DOHH2 (cell line): ENCODE data around the gene CASZ1.

Experiments
- H3F3A ChIP-seq: fragments of 200-600 bp; sonication (generic), shearing (Covaris generic); 2 replicates; pipeline ENCODE4 v1.6.0; 2016; ENCODE audit warnings: antibody characterized with exemption, mild to moderate bottlenecking; ENCODE audit not compliant: control insufficient read depth, insufficient read depth
- H3K27ac ChIP-seq: fragments of 200-600 bp; sonication (generic); 2 replicates; pipeline ENCODE4 v1.5.1; 2014; ENCODE audit warnings: low read depth, mild to moderate bottlenecking, low read length, moderate library complexity
- H3K27me3 ChIP-seq: fragments of 200-600 bp; sonication (generic); 2 replicates; pipeline ENCODE4 v1.6.1; 2014; ENCODE audit warnings: mild to moderate bottlenecking, low read length, mixed read lengths; ENCODE audit not compliant: control insufficient read depth
- H3K36me3 ChIP-seq: fragments of 200-600 bp; sonication (generic); 2 replicates; pipeline ENCODE4 v1.6.1; 2014; ENCODE audit warnings: mild to moderate bottlenecking, low read length, moderate library complexity, mixed read lengths; ENCODE audit not compliant: control insufficient read depth
- H3K4me1 ChIP-seq: fragments of 200-600 bp; sonication (generic); 2 replicates; pipeline ENCODE4 v1.6.1; 2014; ENCODE audit warnings: mild to moderate bottlenecking, low read length, mixed read lengths; ENCODE audit not compliant: control insufficient read depth
- H3K4me2 ChIP-seq: fragments of 200-600 bp; sonication (generic); 2 replicates; pipeline ENCODE4 v1.6.0; 2014; ENCODE audit warnings: mild to moderate bottlenecking, low read length, moderate library complexity
- H3K4me3 ChIP-seq: fragments of 200-600 bp; sonication (generic); 2 replicates; pipeline ENCODE4 v1.5.1; 2014; ENCODE audit warnings: mild to moderate bottlenecking, low read length, mixed read lengths
- H3K79me2 ChIP-seq: fragments of 200-600 bp; sonication (generic); 2 replicates; pipeline ENCODE4 v1.6.1; 2014; ENCODE audit warnings: mild to moderate bottlenecking, low read length, mixed read lengths; ENCODE audit not compliant: control insufficient read depth
- H3K9me2 ChIP-seq: fragments of 200-600 bp; sonication (generic); replicated peaks from 2 replicates; pipeline ENCODE4 v1.6.1; 2014; ENCODE audit warnings: mild to moderate bottlenecking, low read length, mixed read lengths; ENCODE audit not compliant: control insufficient read depth
- H3K9me3 ChIP-seq: fragments of 200-600 bp; sonication (generic); 2 replicates; pipeline ENCODE4 v1.6.1; 2014; ENCODE audit warnings: antibody characterized with exemption, low read length, mixed read lengths; ENCODE audit not compliant: control insufficient read depth, insufficient read depth
- H4K20me1 ChIP-seq: fragments of 200-600 bp; sonication (generic); 2 replicates; pipeline ENCODE4 v1.6.0; 2014; ENCODE audit warnings: low read depth, mild to moderate bottlenecking, antibody characterized with exemption, low read length, moderate library complexity; ENCODE audit not compliant: control insufficient read depth, insufficient read depth
- EZH2phosphoT487 ChIP-seq: fragments of 200-600 bp; sonication (generic); IDR thresholded peaks from 2 replicates; pipeline ENCODE4 v1.6.1; 2017; ENCODE audit warnings: borderline replicate concordance, mild to moderate bottlenecking, antibody characterized with exemption, low read length, moderate library complexity, mixed read lengths
- TF ChIP-seq, protein P1 (sequence below): fragments of 200-600 bp; sonication (generic); IDR thresholded peaks from one replicate; pipeline ENCODE4 v1.5.1; 2014; ENCODE audit warnings: antibody characterized with exemption, mild to moderate bottlenecking, low read depth, low read length; ENCODE audit not compliant: poor library complexity, severe bottlenecking

The CASZ1 gene

DNA sequence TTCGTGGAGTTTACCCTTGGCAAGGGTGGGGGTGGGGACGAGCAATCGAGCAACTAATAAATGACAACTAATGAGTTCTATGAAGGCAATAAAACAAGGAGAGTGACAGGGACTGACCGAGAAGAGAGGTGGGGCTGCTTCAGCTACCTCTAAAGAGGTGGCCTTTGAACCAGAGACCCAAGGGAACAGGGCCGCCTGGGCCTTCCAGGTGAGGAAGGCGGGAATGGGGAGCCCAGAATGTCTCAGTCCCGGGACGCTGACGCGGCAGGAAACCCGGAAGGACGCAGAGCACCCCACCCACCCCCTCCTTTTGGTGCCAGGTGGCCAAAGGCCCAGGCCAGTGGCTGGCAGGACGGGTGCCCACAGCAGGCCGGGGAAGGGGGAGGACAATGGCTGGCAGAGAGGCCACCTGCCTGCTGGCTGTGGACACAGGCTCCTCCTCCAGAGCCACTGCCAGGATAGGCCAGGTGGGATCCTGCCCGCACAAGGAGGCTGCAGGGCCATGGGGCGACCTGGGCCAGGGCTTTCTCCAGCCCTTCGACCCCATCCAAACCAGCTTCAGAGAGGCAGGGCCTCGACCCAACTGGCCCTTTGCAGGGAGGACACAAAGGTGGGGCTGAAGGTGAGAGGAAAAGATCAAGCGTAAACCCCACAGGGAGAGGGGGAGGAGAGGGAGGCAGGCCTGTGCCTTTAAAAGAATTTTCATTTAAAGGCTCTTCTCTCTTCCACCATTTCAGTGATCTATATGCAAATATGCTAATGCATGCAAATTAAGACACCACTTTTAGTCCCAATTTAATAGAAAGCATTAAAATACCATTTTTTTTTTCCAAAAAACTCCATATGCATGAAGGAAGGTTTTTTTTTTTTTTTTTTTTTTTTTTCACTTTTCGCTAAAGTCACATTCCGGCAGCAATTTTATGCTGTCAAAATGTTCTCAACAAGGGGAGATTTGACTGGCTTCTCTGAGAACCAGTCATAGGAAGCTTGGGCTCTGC lies 58.1 kb downstream of the CASZ1 start:
- Histone ChIP-seq H3K27ac (no peak overlapping the region), H3K4me1 (no peaks in the 10 kb centered on the region)

GRCh38 chr1:10737651-10738050 lies 58.8 kb downstream of the CASZ1 start:
- TF ChIP-seq, protein P1, sequence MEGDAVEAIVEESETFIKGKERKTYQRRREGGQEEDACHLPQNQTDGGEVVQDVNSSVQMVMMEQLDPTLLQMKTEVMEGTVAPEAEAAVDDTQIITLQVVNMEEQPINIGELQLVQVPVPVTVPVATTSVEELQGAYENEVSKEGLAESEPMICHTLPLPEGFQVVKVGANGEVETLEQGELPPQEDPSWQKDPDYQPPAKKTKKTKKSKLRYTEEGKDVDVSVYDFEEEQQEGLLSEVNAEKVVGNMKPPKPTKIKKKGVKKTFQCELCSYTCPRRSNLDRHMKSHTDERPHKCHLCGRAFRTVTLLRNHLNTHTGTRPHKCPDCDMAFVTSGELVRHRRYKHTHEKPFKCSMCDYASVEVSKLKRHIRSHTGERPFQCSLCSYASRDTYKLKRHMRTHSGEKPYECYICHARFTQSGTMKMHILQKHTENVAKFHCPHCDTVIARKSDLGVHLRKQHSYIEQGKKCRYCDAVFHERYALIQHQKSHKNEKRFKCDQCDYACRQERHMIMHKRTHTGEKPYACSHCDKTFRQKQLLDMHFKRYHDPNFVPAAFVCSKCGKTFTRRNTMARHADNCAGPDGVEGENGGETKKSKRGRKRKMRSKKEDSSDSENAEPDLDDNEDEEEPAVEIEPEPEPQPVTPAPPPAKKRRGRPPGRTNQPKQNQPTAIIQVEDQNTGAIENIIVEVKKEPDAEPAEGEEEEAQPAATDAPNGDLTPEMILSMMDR, result no peak
- no peak for TF ChIP-seq EZH2phosphoT487

More for the DNA sequence above, 58.1 kb downstream of the CASZ1 start:
- H3K4me2 ChIP-seq, result no peak overlapping the region
- no peaks in the 10 kb centered on the region for H4K20me1 ChIP-seq
- H3K27me3 ChIP-seq, result peaks cover 3% of the 10 kb centered on the region; the same call in 1 of the 2 replicates
- no peaks in the 10 kb centered on the region for H3K36me3 ChIP-seq
- TF ChIP-seq, protein P1, result no peak
- no peak for TF ChIP-seq EZH2phosphoT487
- no peaks in the 10 kb centered on the region for H3K79me2 ChIP-seq
- no peaks in the 10 kb centered on the region for H3F3A ChIP-seq
- H3K9me2 ChIP-seq, result no peaks in the 10 kb centered on the region
- no peaks in the 10 kb centered on the region for H3K9me3 ChIP-seq
- no peak overlapping the region for H3K4me3 ChIP-seq

GRCh38 chr1:10736634-10737586 lies 59.5 kb downstream of the CASZ1 start:
- TF ChIP-seq, protein P1, result no peak
- TF ChIP-seq EZH2phosphoT487, result no peak
- no peaks in the 10 kb centered on the region for H3K9me3 ChIP-seq
- no peak overlapping the region for H3K4me3 ChIP-seq
- H3F3A ChIP-seq, result no peaks in the 10 kb centered on the region
- H3K4me2 ChIP-seq, result no peak overlapping the region
- H3K79me2 ChIP-seq, result no peaks in the 10 kb centered on the region
- no peaks in the 10 kb centered on the region for H3K4me1 ChIP-seq
- H3K27ac ChIP-seq, result no peak overlapping the region
- no peaks in the 10 kb centered on the region for H3K9me2 ChIP-seq
- no peaks in the 10 kb centered on the region for H3K36me3 ChIP-seq
- H3K27me3 ChIP-seq, result peaks cover 6% of the 10 kb centered on the region; the same call in 1 of the 2 replicates
- H4K20me1 ChIP-seq, result no peaks in the 10 kb centered on the region

More at GRCh38 chr1:10737651-10738050, 58.8 kb downstream of the CASZ1 start:
- Histone ChIP-seq H3K79me2 (no peaks in the 10 kb centered on the region), H3K9me2 (no peaks in the 10 kb centered on the region), H3K4me2 (no peak overlapping the region), H3K4me1 (no peaks in the 10 kb centered on the region), H4K20me1 (no peaks in the 10 kb centered on the region), H3K27me3 (peaks cover 6% of the 10 kb centered on the region; the same call in 1 of the 2 replicates), H3K36me3 (no peaks in the 10 kb centered on the region), H3K9me3 (no peaks in the 10 kb centered on the region), H3K4me3 (no peak overlapping the region), H3F3A (no peaks in the 10 kb centered on the region), H3K27ac (no peak overlapping the region)
